ENCODE results near the gene MCF2L. TPM values are rescaled to one million over a fixed set of nuclear protein-coding genes. Genes with fewer than 3 reads are reported as not detected.

The MCF2L gene
- total and polyA plus RNA-seq, 5 donors from 2014 or later = 0.34 to 22.2 (median 1.3) TPM

GRCh38 chr13:113050734-113051431 lies 81.9 kb downstream of the MCF2L start:
- no peak for ATAC-seq (ENCODE audit: low read depth in 2 of 2)

GRCh38 chr13:113051641-113052040 lies 82.6 kb downstream of the MCF2L start:
- Mint-ChIP-seq H3K36me3 (peaks cover 9% of the 10 kb centered on the region), H3K27ac (no peak overlapping the region), H3K4me1 (peaks cover 0 to 4% (median 0%) of the 10 kb centered on the region in 4 donors), H3K9me3 (no peaks in the 10 kb centered on the region), H3K27me3 (no peaks in the 10 kb centered on the region), H3K4me3 (no peak overlapping the region)
- H3K9me3 ChIP-seq (ENCODE audit: control insufficient read depth in 2 of 2, low read length in 2 of 2) = no peaks in the 10 kb centered on the region
- DNase-seq (no peak), ATAC-seq (ENCODE audit: low read depth in 2 of 2) (no peak)
- H3K4me3 ChIP-seq (ENCODE audit: low read depth, low read length) = no peak overlapping the region
- H3K27me3 ChIP-seq (ENCODE audit: control insufficient read depth, insufficient read depth, low read length) = no peaks in the 10 kb centered on the region
- H3K36me3 ChIP-seq (ENCODE audit: control insufficient read depth, insufficient read depth, low read length) = no peaks in the 10 kb centered on the region
- H3K4me1 ChIP-seq (ENCODE audit: control insufficient read depth, insufficient read depth, low read length, poor library complexity, severe bottlenecking) = no peaks in the 10 kb centered on the region
- H3K27ac ChIP-seq (ENCODE audit: insufficient read depth, low read length, poor library complexity, severe bottlenecking) = no peak overlapping the region

More at GRCh38 chr13:113050734-113051431, 81.9 kb downstream of the MCF2L start:
- no peak overlapping the region for H3K27ac Mint-ChIP-seq
- DNase-seq = no peak
- H3K36me3 Mint-ChIP-seq = peaks cover 13% of the 10 kb centered on the region
- no peak overlapping the region for H3K27ac ChIP-seq (ENCODE audit: insufficient read depth, low read length, poor library complexity, severe bottlenecking)
- no peaks in the 10 kb centered on the region for H3K9me3 ChIP-seq (ENCODE audit: control insufficient read depth in 2 of 2, low read length in 2 of 2)
- no peaks in the 10 kb centered on the region for H3K9me3 Mint-ChIP-seq
- no peaks in the 10 kb centered on the region for H3K4me1 ChIP-seq (ENCODE audit: control insufficient read depth, insufficient read depth, low read length, poor library complexity, severe bottlenecking)
- no peaks in the 10 kb centered on the region for H3K36me3 ChIP-seq (ENCODE audit: control insufficient read depth, insufficient read depth, low read length)
- H3K4me1 Mint-ChIP-seq = peaks cover 0 to 4% (median 0%) of the 10 kb centered on the region in 4 donors
- no peaks in the 10 kb centered on the region for H3K27me3 ChIP-seq (ENCODE audit: control insufficient read depth, insufficient read depth, low read length)
- H3K4me3 Mint-ChIP-seq = no peak overlapping the region
- H3K4me3 ChIP-seq (ENCODE audit: low read depth, low read length) = no peak overlapping the region
- H3K27me3 Mint-ChIP-seq = no peaks in the 10 kb centered on the region

GRCh38 chr13:113052206-113052605 lies 83.2 kb downstream of the MCF2L start:
- Mint-ChIP-seq H3K27me3 (no peaks in the 10 kb centered on the region), H3K36me3 (peaks cover 6% of the 10 kb centered on the region), H3K4me1 (peaks cover 0 to 4% (median 0%) of the 10 kb centered on the region in 4 donors), H3K4me3 (no peak overlapping the region), H3K27ac (no peak overlapping the region), H3K9me3 (no peaks in the 10 kb centered on the region)
- H3K4me3 ChIP-seq (ENCODE audit: low read depth, low read length) = no peak overlapping the region
- no peaks in the 10 kb centered on the region for H3K4me1 ChIP-seq (ENCODE audit: control insufficient read depth, insufficient read depth, low read length, poor library complexity, severe bottlenecking)
- H3K9me3 ChIP-seq (ENCODE audit: control insufficient read depth in 2 of 2, low read length in 2 of 2) = no peaks in the 10 kb centered on the region
- no peaks in the 10 kb centered on the region for H3K27me3 ChIP-seq (ENCODE audit: control insufficient read depth, insufficient read depth, low read length)
- H3K27ac ChIP-seq (ENCODE audit: insufficient read depth, low read length, poor library complexity, severe bottlenecking) = no peak overlapping the region
- H3K36me3 ChIP-seq (ENCODE audit: control insufficient read depth, insufficient read depth, low read length) = no peaks in the 10 kb centered on the region
- ATAC-seq (ENCODE audit: low read depth in 2 of 2) (no peak), DNase-seq (no peak)

GRCh38 chr13:113052971-113053370 lies 84.0 kb downstream of the MCF2L start:
- no peaks in the 10 kb centered on the region for H3K36me3 ChIP-seq (ENCODE audit: control insufficient read depth, insufficient read depth, low read length)
- no peaks in the 10 kb centered on the region for H3K4me1 ChIP-seq (ENCODE audit: control insufficient read depth, insufficient read depth, low read length, poor library complexity, severe bottlenecking)
- no peaks in the 10 kb centered on the region for H3K9me3 ChIP-seq (ENCODE audit: control insufficient read depth in 2 of 2, low read length in 2 of 2)
- Mint-ChIP-seq H3K27ac (peak overlapping the region in 2 of 3 donors; percentile 1 to 5), H3K27me3 (no peaks in the 10 kb centered on the region), H3K4me1 (peaks cover 0 to 4% (median 0%) of the 10 kb centered on the region in 4 donors), H3K4me3 (no peak overlapping the region), H3K9me3 (no peaks in the 10 kb centered on the region), H3K36me3 (peaks cover 5% of the 10 kb centered on the region)
- H3K27me3 ChIP-seq (ENCODE audit: control insufficient read depth, insufficient read depth, low read length) = no peaks in the 10 kb centered on the region
- DNase-seq = no peak
- no peak overlapping the region for H3K4me3 ChIP-seq (ENCODE audit: low read depth, low read length)
- ATAC-seq (ENCODE audit: low read depth in 2 of 2) = no peak
- no peak overlapping the region for H3K27ac ChIP-seq (ENCODE audit: insufficient read depth, low read length, poor library complexity, severe bottlenecking)

- no peak overlapping the region for H3K27ac Mint-ChIP-seq
- Histone ChIP-seq H3K27me3 (ENCODE audit: control insufficient read depth, insufficient read depth, low read length) (no peaks in the 10 kb centered on the region), H3K9me3 (ENCODE audit: control insufficient read depth in 2 of 2, low read length in 2 of 2) (no peaks in the 10 kb centered on the region), H3K27ac (ENCODE audit: insufficient read depth, low read length, poor library complexity, severe bottlenecking) (no peak overlapping the region), H3K4me3 (ENCODE audit: low read depth, low read length) (no peak overlapping the region), H3K4me1 (ENCODE audit: control insufficient read depth, insufficient read depth, low read length, poor library complexity, severe bottlenecking) (no peaks in the 10 kb centered on the region), H3K36me3 (ENCODE audit: control insufficient read depth, insufficient read depth, low read length) (no peaks in the 10 kb centered on the region)
- no peaks in the 10 kb centered on the region for H3K27me3 Mint-ChIP-seq
- no peak overlapping the region for H3K4me3 Mint-ChIP-seq
- H3K36me3 Mint-ChIP-seq = peaks cover 5% of the 10 kb centered on the region
- peaks cover 0 to 4% (median 0%) of the 10 kb centered on the region in 4 donors for H3K4me1 Mint-ChIP-seq
- no peaks in the 10 kb centered on the region for H3K9me3 Mint-ChIP-seq
- no peak for DNase-seq
- ATAC-seq (ENCODE audit: low read depth in 2 of 2) = no peak
Measured at GRCh38 chr13:113053376-113053775, 84.4 kb downstream of the MCF2L start.

GRCh38 chr13:113053801-113054604 lies 85.0 kb downstream of the MCF2L start:
- Histone ChIP-seq H3K4me3 (ENCODE audit: low read depth, low read length) (no peak overlapping the region), H3K36me3 (ENCODE audit: control insufficient read depth, insufficient read depth, low read length) (no peaks in the 10 kb centered on the region), H3K27me3 (ENCODE audit: control insufficient read depth, insufficient read depth, low read length) (no peaks in the 10 kb centered on the region), H3K9me3 (ENCODE audit: control insufficient read depth in 2 of 2, low read length in 2 of 2) (no peaks in the 10 kb centered on the region), H3K27ac (ENCODE audit: insufficient read depth, low read length, poor library complexity, severe bottlenecking) (no peak overlapping the region), H3K4me1 (ENCODE audit: control insufficient read depth, insufficient read depth, low read length, poor library complexity, severe bottlenecking) (no peaks in the 10 kb centered on the region)
- Mint-ChIP-seq H3K27me3 (no peaks in the 10 kb centered on the region), H3K4me1 (peaks cover 0 to 4% (median 0%) of the 10 kb centered on the region in 4 donors), H3K9me3 (no peaks in the 10 kb centered on the region), H3K27ac (no peak overlapping the region), H3K4me3 (no peak overlapping the region), H3K36me3 (peaks cover 5% of the 10 kb centered on the region)
- ATAC-seq (ENCODE audit: low read depth in 2 of 2) (no peak), DNase-seq (no peak)

DNA sequence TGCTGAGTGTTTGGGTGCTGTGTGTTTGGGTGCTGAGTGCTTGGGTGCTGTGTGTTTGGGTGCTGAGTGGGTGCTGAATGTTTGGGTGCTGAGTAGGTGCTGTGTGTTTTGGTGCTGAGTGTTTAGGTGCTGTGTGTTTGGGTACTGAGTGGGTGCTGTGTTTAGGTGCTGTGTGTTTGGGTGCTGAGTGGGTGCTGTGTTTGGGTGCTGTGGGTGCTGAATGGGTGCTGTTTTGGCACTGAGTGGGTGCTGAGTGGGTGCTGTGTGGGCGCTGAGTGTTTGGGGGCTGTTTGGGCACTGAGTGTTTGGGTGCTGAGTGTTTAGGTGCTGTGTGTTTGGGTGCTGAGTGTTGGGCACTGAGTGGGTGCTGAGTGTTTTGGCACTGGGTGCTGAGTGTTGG lies 88.1 kb downstream of the MCF2L start:
- no peaks in the 10 kb centered on the region for H3K9me3 ChIP-seq (ENCODE audit: control insufficient read depth in 2 of 2, low read length in 2 of 2)
- H3K36me3 ChIP-seq (ENCODE audit: control insufficient read depth, insufficient read depth, low read length) = no peaks in the 10 kb centered on the region
- Mint-ChIP-seq H3K4me1 (peaks cover 0 to 2% (median 0%) of the 10 kb centered on the region in 4 donors), H3K36me3 (peaks cover 8% of the 10 kb centered on the region), H3K27me3 (no peaks in the 10 kb centered on the region), H3K4me3 (no peak overlapping the region), H3K27ac (no peak overlapping the region), H3K9me3 (no peaks in the 10 kb centered on the region)
- no peaks in the 10 kb centered on the region for H3K27me3 ChIP-seq (ENCODE audit: control insufficient read depth, insufficient read depth, low read length)
- DNase-seq (no peak), ATAC-seq (ENCODE audit: low read depth in 2 of 2) (no peak)
- no peak overlapping the region for H3K27ac ChIP-seq (ENCODE audit: insufficient read depth, low read length, poor library complexity, severe bottlenecking)
- no peak overlapping the region for H3K4me3 ChIP-seq (ENCODE audit: low read depth, low read length)
- no peaks in the 10 kb centered on the region for H3K4me1 ChIP-seq (ENCODE audit: control insufficient read depth, insufficient read depth, low read length, poor library complexity, severe bottlenecking)
